Calu3 (cell line): ENCODE measurements around the gene SPOCK2. TPM values are rescaled to one million over a fixed set of nuclear protein-coding genes. Genes with fewer than 3 reads are reported as not detected.

Source experiments
- BruUV-seq: library from RNA; stranded (reverse); fragments of 400-500 nt; replicated peaks from 2 replicates; lab custom pipeline; 2021; lab: Mats Ljungman, UMichigan
- CTCF ChIA-PET: fragments of 300-600 bp; sonication (Branson Sonifier 250); formaldehyde crosslinking; loops from one replicate; lab custom pipeline; 2022; ENCODE audit warnings: antibody characterized with exemption; lab: Charles Lee
- DNase-seq: peaks from one replicate; pipeline ENCODE4 v3.0.0; 2022
- H3K27ac Mint-ChIP-seq: one replicate; pipeline ENCODE4 v1.8.0; 2022; ENCODE audit warnings: mixed read lengths; ENCODE audit not compliant: unreplicated experiment
- H3K27me3 Mint-ChIP-seq: one replicate; pipeline ENCODE4 v1.8.0; 2022; ENCODE audit warnings: mixed read lengths; ENCODE audit not compliant: unreplicated experiment
- H3K36me3 Mint-ChIP-seq: one replicate; pipeline ENCODE4 v1.8.0; 2022; ENCODE audit warnings: mild to moderate bottlenecking, moderate library complexity, mixed read lengths; ENCODE audit not compliant: insufficient read depth, unreplicated experiment
- H3K4me1 Mint-ChIP-seq: one replicate; pipeline ENCODE4 v1.8.0; 2022; ENCODE audit warnings: mild to moderate bottlenecking, low read depth, mixed read lengths; ENCODE audit not compliant: unreplicated experiment
- H3K4me3 Mint-ChIP-seq: one replicate; pipeline ENCODE4 v1.8.0; 2022; ENCODE audit warnings: mild to moderate bottlenecking, low read depth, moderate library complexity, mixed read lengths; ENCODE audit not compliant: unreplicated experiment
- H3K9me3 Mint-ChIP-seq: one replicate; pipeline ENCODE4 v1.8.0; 2022; ENCODE audit warnings: low read depth, mixed read lengths; ENCODE audit not compliant: unreplicated experiment
- intact Hi-C: fragments of 100-400 bp; cut with micrococcal nuclease; formaldehyde crosslinking; loops from one replicate; pipeline ENCODE4 v1.10.0; 2022; ENCODE audit not compliant: unreplicated experiment
- total RNA-seq: library from RNA; stranded (reverse); gene quantifications from 2 replicates; pipeline ENCODE4 v1.2.3, GENCODE V29; 2022
- TF ChIP-seq, protein P1 (sequence below): fragments of 200-600 bp; IDR thresholded peaks from one replicate; pipeline ENCODE4 v1.8.0; 2022; ENCODE audit warnings: antibody characterized with exemption; ENCODE audit not compliant: unreplicated experiment

SPOCK2 gene
- total RNA-seq, 1 experiment from 2014 or later: 162 TPM

DNA sequence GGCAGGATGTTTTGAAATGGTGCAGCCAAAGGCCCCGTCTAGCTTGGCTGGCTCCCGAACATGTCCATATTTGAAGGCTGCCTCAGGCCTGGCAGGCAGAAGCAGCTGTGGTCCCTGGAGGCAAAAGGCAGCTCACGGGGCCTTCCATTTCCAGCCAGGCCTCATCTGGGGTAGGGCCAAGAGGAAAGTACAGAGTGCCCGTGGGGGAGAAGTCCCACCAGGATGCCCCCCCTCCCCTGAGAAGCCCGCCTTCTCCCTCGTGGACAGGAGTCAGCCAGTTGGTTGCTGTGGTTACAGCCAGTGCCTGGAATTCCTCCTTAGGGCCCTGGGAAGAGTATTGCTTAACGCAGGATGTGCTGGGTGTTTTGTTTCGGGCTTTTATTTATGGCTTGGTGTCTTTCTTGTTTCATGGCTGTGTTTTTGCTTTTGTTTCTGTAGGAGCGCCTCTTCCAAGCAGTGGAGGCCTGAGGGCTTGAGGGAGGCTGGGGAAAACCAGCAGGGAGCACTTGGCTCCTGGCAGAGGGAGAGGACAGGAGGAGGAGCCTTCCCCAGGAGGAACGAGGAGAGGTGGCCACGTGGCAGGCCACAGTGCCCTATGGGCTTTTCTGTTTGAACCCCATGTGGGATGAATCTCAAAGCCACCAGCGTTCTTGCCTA, 78.8 kb downstream of the SPOCK2 start:
- CTCF ChIA-PET: interaction anchor here (0.5 kb wide), 1 partner anchor 42 kb away, joined by 4 read pairs; no protein-coding TSS in a partner anchor
- no peaks in the 10 kb centered on the region for H3K9me3 Mint-ChIP-seq
- no peak overlapping the region for H3K27ac Mint-ChIP-seq
- H3K27me3 Mint-ChIP-seq: no peaks in the 10 kb centered on the region
- TF ChIP-seq, protein P1, sequence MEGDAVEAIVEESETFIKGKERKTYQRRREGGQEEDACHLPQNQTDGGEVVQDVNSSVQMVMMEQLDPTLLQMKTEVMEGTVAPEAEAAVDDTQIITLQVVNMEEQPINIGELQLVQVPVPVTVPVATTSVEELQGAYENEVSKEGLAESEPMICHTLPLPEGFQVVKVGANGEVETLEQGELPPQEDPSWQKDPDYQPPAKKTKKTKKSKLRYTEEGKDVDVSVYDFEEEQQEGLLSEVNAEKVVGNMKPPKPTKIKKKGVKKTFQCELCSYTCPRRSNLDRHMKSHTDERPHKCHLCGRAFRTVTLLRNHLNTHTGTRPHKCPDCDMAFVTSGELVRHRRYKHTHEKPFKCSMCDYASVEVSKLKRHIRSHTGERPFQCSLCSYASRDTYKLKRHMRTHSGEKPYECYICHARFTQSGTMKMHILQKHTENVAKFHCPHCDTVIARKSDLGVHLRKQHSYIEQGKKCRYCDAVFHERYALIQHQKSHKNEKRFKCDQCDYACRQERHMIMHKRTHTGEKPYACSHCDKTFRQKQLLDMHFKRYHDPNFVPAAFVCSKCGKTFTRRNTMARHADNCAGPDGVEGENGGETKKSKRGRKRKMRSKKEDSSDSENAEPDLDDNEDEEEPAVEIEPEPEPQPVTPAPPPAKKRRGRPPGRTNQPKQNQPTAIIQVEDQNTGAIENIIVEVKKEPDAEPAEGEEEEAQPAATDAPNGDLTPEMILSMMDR: no peak
- DNase-seq: no peak
- H3K4me3 Mint-ChIP-seq: no peak overlapping the region
- intact Hi-C loops: no loop called here
- BruUV-seq: no TSS peak
- no peaks in the 10 kb centered on the region for H3K4me1 Mint-ChIP-seq
- H3K36me3 Mint-ChIP-seq: peaks cover 21% of the 10 kb centered on the region

GRCh38 chr10:72009051-72009424, 79.3 kb downstream of the SPOCK2 start:
- no peak overlapping the region for H3K27ac Mint-ChIP-seq
- H3K9me3 Mint-ChIP-seq: no peaks in the 10 kb centered on the region
- no peak overlapping the region for H3K4me3 Mint-ChIP-seq
- BruUV-seq: no TSS peak
- CTCF ChIA-PET: no interaction called here
- no peaks in the 10 kb centered on the region for H3K27me3 Mint-ChIP-seq
- H3K4me1 Mint-ChIP-seq: no peaks in the 10 kb centered on the region
- intact Hi-C loops: no loop called here
- DNase-seq: no peak
- peaks cover 21% of the 10 kb centered on the region for H3K36me3 Mint-ChIP-seq
- TF ChIP-seq, protein P1: no peak

Other genes with a start within 250 kb of the SPOCK2 start
- gene PSAP, start 237.3 kb downstream of the SPOCK2 start, total RNA-seq: 840 and 1,050 TPM in 2 replicates
- gene CHST3, start 124.2 kb downstream of the SPOCK2 start, total RNA-seq: 14.3 and 32.4 TPM in 2 replicates
- gene ANAPC16, start 127.5 kb upstream of the SPOCK2 start, total RNA-seq: 118 and 119 TPM in 2 replicates
- gene ASCC1, start 127.7 kb upstream of the SPOCK2 start, total RNA-seq: 51.3 and 59.3 TPM in 2 replicates
- gene DDIT4, start 185.4 kb upstream of the SPOCK2 start, total RNA-seq: 294 and 326 TPM in 2 replicates